Loucy (cell line): ENCODE data around the gene ASGR2.
"Not testable (repeated sequence)": the region's sequence is repeated elsewhere in the genome, so short reads cannot be mapped to it uniquely, and the experiment has no call there.

ENCODE experiments used
- H2AFZ ChIP-seq: fragments of 200-600 bp; sonication (generic); 2 replicates; pipeline ENCODE4 v1.6.0; 2016; ENCODE audit warnings: antibody characterized with exemption, mild to moderate bottlenecking, low read length, moderate library complexity
- H3F3A ChIP-seq: fragments of 200-600 bp; 2 replicates; pipeline ENCODE4 v1.6.0; 2016; ENCODE audit warnings: antibody characterized with exemption, low read depth, mild to moderate bottlenecking
- H3K27me3 ChIP-seq: fragments of 200-600 bp; sonication (generic); 2 replicates; pipeline ENCODE4 v1.6.1; 2014; ENCODE audit warnings: low read length, mild to moderate bottlenecking; ENCODE audit not compliant: insufficient read depth, poor library complexity, severe bottlenecking
- H3K36me3 ChIP-seq: fragments of 200-600 bp; sonication (generic); 2 replicates; pipeline ENCODE4 v1.6.1; 2016; ENCODE audit warnings: low read length; ENCODE audit not compliant: insufficient read depth
- H3K4me1 ChIP-seq: fragments of 200-600 bp; sonication (generic); 2 replicates; pipeline ENCODE4 v1.5.1; 2014; ENCODE audit warnings: low read length, mild to moderate bottlenecking; ENCODE audit not compliant: insufficient read depth, poor library complexity, severe bottlenecking
- H3K4me2 ChIP-seq: fragments of 200-600 bp; sonication (generic); 2 replicates; pipeline ENCODE4 v1.6.0; 2014; ENCODE audit warnings: antibody characterized with exemption, low read length, low read depth, mild to moderate bottlenecking; ENCODE audit not compliant: poor library complexity, severe bottlenecking
- H3K4me3 ChIP-seq: fragments of 200-600 bp; sonication (generic); 2 replicates; pipeline ENCODE4 v1.5.1; 2014; ENCODE audit warnings: low read length, mild to moderate bottlenecking, mixed read lengths; ENCODE audit not compliant: poor library complexity, severe bottlenecking
- H3K79me2 ChIP-seq: fragments of 200-600 bp; sonication (generic); 2 replicates; pipeline ENCODE4 v1.6.1; 2014; ENCODE audit warnings: low read length; ENCODE audit not compliant: insufficient read depth
- H3K9ac ChIP-seq: fragments of 200-600 bp; sonication (generic); 2 replicates; pipeline ENCODE4 v1.6.0; 2014; ENCODE audit warnings: mild to moderate bottlenecking, low read depth, low read length, moderate library complexity; ENCODE audit not compliant: poor library complexity, severe bottlenecking
- H3K9me2 ChIP-seq: fragments of 200-600 bp; sonication (generic); replicated peaks from 2 replicates; pipeline ENCODE4 v1.6.1; 2016; ENCODE audit warnings: low read depth, low read length, mixed read lengths
- H3K9me3 ChIP-seq: fragments of 200-600 bp; sonication (generic); 2 replicates; pipeline ENCODE4 v1.6.1; 2014; ENCODE audit warnings: mild to moderate bottlenecking, antibody characterized with exemption, low read length, low read depth; ENCODE audit not compliant: insufficient read depth
- H4K20me1 ChIP-seq: fragments of 200-600 bp; sonication (generic); 2 replicates; pipeline ENCODE4 v1.6.0; 2014; ENCODE audit warnings: antibody characterized with exemption, low read length, mild to moderate bottlenecking; ENCODE audit not compliant: insufficient read depth, poor library complexity, severe bottlenecking
- EZH2phosphoT487 ChIP-seq: fragments of 200-600 bp; IDR thresholded peaks from 2 replicates; pipeline ENCODE4 v1.6.1; 2018; ENCODE audit warnings: antibody characterized with exemption, mild to moderate bottlenecking, moderate library complexity, borderline replicate concordance
- TF ChIP-seq, protein P1 (sequence below): fragments of 200-600 bp; sonication (generic); conservative IDR thresholded peaks from 2 replicates; pipeline ENCODE4 v1.5.1; 2014; ENCODE audit warnings: mild to moderate bottlenecking, antibody characterized with exemption, low read length

The ASGR2 gene

GRCh38 chr17:7130621-7131422 is 16.2 kb upstream of the ASGR2 start:
- Histone ChIP-seq H3K4me3 (no peak overlapping the region), H3K9me3 (no peaks in the 10 kb centered on the region), H3K4me1 (no peaks in the 10 kb centered on the region), H3F3A (no peaks in the 10 kb centered on the region), H3K9ac (no peak overlapping the region), H3K9me2 (no peaks in the 10 kb centered on the region), H3K36me3 (no peaks in the 10 kb centered on the region), H3K4me2 (no peak overlapping the region), H3K79me2 (no peaks in the 10 kb centered on the region), H2AFZ (no peak overlapping the region), H4K20me1 (no peaks in the 10 kb centered on the region), H3K27me3 (no peaks in the 10 kb centered on the region)
- TF ChIP-seq, protein P1, sequence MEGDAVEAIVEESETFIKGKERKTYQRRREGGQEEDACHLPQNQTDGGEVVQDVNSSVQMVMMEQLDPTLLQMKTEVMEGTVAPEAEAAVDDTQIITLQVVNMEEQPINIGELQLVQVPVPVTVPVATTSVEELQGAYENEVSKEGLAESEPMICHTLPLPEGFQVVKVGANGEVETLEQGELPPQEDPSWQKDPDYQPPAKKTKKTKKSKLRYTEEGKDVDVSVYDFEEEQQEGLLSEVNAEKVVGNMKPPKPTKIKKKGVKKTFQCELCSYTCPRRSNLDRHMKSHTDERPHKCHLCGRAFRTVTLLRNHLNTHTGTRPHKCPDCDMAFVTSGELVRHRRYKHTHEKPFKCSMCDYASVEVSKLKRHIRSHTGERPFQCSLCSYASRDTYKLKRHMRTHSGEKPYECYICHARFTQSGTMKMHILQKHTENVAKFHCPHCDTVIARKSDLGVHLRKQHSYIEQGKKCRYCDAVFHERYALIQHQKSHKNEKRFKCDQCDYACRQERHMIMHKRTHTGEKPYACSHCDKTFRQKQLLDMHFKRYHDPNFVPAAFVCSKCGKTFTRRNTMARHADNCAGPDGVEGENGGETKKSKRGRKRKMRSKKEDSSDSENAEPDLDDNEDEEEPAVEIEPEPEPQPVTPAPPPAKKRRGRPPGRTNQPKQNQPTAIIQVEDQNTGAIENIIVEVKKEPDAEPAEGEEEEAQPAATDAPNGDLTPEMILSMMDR = no peak
- TF ChIP-seq EZH2phosphoT487 = no peak

- H3K36me3 ChIP-seq = no peaks in the 10 kb centered on the region
- H3K4me3 ChIP-seq = no peak overlapping the region
- H3K79me2 ChIP-seq = no peaks in the 10 kb centered on the region
- TF ChIP-seq EZH2phosphoT487 = no peak
- TF ChIP-seq, protein P1 = no peak
- H3K27me3 ChIP-seq = no peaks in the 10 kb centered on the region
- H3K4me2 ChIP-seq = no peak overlapping the region
- H3F3A ChIP-seq = no peaks in the 10 kb centered on the region
- no peaks in the 10 kb centered on the region for H3K9me2 ChIP-seq
- H2AFZ ChIP-seq = no peak overlapping the region
- no peak overlapping the region for H3K9ac ChIP-seq
- no peaks in the 10 kb centered on the region for H3K4me1 ChIP-seq
- H4K20me1 ChIP-seq = no peaks in the 10 kb centered on the region
- no peaks in the 10 kb centered on the region for H3K9me3 ChIP-seq
Observed at GRCh38 chr17:7129311-7129710, 14.7 kb upstream of the ASGR2 start.

GRCh38 chr17:7128160-7128559 is 13.5 kb upstream of the ASGR2 start:
- Histone ChIP-seq H3K4me2 (no peak overlapping the region), H3K4me1 (no peaks in the 10 kb centered on the region), H3K9me3 (no peaks in the 10 kb centered on the region), H3F3A (no peaks in the 10 kb centered on the region), H3K9ac (no peak overlapping the region), H2AFZ (no peak overlapping the region), H4K20me1 (no peaks in the 10 kb centered on the region), H3K36me3 (no peaks in the 10 kb centered on the region), H3K79me2 (no peaks in the 10 kb centered on the region), H3K9me2 (no peaks in the 10 kb centered on the region), H3K4me3 (no peak overlapping the region), H3K27me3 (no peaks in the 10 kb centered on the region)
- TF ChIP-seq EZH2phosphoT487 = no peak
- TF ChIP-seq, protein P1 = no peak

DNA sequence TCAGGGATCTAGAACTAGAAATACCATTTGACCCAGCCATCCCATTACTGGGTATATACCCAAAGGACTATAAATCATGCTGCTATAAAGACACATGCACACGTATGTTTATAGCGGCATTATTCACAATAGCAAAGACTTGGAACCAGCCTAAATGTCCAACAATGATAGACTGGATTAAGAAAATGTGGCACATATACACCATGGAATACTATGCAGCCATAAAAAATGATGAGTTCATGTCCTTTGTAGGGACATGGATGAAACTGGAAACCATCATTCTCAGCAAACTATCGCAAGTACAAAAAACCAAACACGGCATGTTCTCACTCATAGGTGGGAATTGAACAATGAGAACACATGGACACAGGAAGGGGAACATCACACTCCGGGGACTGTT is 12.9 kb upstream of the ASGR2 start:
- H3K9me2 ChIP-seq, H2AFZ ChIP-seq, H3K79me2 ChIP-seq, H4K20me1 ChIP-seq, H3K36me3 ChIP-seq, H3K4me2 ChIP-seq, H3K9me3 ChIP-seq, H3K9ac ChIP-seq, H3K27me3 ChIP-seq, H3K4me1 ChIP-seq, H3F3A ChIP-seq, H3K4me3 ChIP-seq: not testable (repeated sequence)

DNA sequence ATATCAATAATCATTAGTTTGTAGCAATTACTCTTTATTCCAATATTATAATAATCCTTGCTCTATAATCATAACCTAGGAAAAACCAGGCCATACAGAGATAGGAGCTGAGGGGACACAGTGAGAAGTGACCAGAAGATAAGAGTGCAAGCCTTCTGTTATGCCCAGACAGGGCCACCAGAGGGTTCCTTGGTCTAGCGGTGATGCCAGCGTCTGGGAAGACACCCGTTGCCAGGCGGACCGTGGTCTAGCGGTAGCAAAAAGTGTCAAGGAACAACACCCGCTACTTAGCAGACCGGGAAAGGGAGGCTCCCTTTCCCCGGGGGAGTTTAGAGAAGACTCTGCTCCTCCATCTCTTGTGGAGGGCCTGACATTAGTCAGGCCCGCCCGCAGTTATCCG is 11.8 kb upstream of the ASGR2 start:
- not testable (repeated sequence) for H3K4me1 ChIP-seq, H3K4me2 ChIP-seq, H2AFZ ChIP-seq, H3K27me3 ChIP-seq, H4K20me1 ChIP-seq, H3K36me3 ChIP-seq, H3K9ac ChIP-seq, H3K79me2 ChIP-seq, H3F3A ChIP-seq, H3K4me3 ChIP-seq, H3K9me3 ChIP-seq, H3K9me2 ChIP-seq
